IMR-90 (cell line): ENCODE data around the gene MICALL2. TPM values are rescaled to one million over a fixed set of nuclear protein-coding genes. Genes with fewer than 3 reads are reported as not detected.

Experiments used
- ATAC-seq: fragments of 200-7000 bp; cut with Tn5 transposase; 2 replicates; pipeline ENCODE4 v1.9.1; 2020; ENCODE audit warnings: low read depth, mild to moderate bottlenecking, moderate library complexity
- BruUV-seq: library from RNA; stranded (reverse); fragments of 400-500 nt; replicated peaks from 2 replicates; lab custom pipeline; 2021; lab: Mats Ljungman, UMichigan
- CTCF ChIA-PET: fragments of 300-600 bp; formaldehyde crosslinking; extraction: SDS; loops from one replicate; lab custom pipeline; 2021; ENCODE audit warnings: antibody characterized with exemption; lab: Yijun Ruan, JAX
- POLR2A ChIA-PET: fragments of 300-600 bp; sonication (Branson Sonifier 250); formaldehyde crosslinking; loops from one replicate; lab custom pipeline; 2022; ENCODE audit warnings: antibody characterized with exemption; ENCODE audit not compliant: unreplicated experiment; lab: Charles Lee
- DNase-seq: peaks from one replicate; pipeline ENCODE4 v3.0.0; 2013
- H2AFZ ChIP-seq: replicated peaks from 2 replicates; pipeline ENCODE3; 2013; ENCODE audit warnings: low read length, mild to moderate bottlenecking; ENCODE audit not compliant: poor library complexity
- H2AK5ac ChIP-seq: 2 replicates; pipeline ENCODE4 v1.6.1; 2013; ENCODE audit warnings: low read depth, low read length, inconsistent platforms
- H2AK9ac ChIP-seq: replicated peaks from 2 replicates; pipeline ENCODE3; 2013; ENCODE audit warnings: mild to moderate bottlenecking, low read depth, low read length, moderate library complexity; ENCODE audit not compliant: poor library complexity
- H2BK120ac ChIP-seq: 2 replicates; pipeline ENCODE4 v1.6.1; 2013; ENCODE audit warnings: low read depth, low read length, inconsistent platforms
- H2BK15ac ChIP-seq: 3 replicates; pipeline ENCODE4 v1.6.1; 2013; ENCODE audit warnings: low read depth, low read length, inconsistent platforms
- H2BK20ac ChIP-seq: 2 replicates; pipeline ENCODE4 v1.6.1; 2013; ENCODE audit warnings: low read depth, mild to moderate bottlenecking, inconsistent platforms, low read length, moderate library complexity
- H2BK5ac ChIP-seq: 2 replicates; pipeline ENCODE4 v1.6.1; 2013; ENCODE audit warnings: mild to moderate bottlenecking, low read depth, low read length, inconsistent platforms; ENCODE audit not compliant: poor library complexity, severe bottlenecking
- H3K14ac ChIP-seq: replicated peaks from 2 replicates; pipeline ENCODE4 v1.6.1; 2013; ENCODE audit warnings: low read depth, low read length, inconsistent platforms
- H3K18ac ChIP-seq: 2 replicates; pipeline ENCODE4 v1.6.1; 2013; ENCODE audit warnings: low read depth, low read length, control low read depth
- H3K23ac ChIP-seq: 2 replicates; pipeline ENCODE4 v1.6.1; 2013; ENCODE audit warnings: low read depth, low read length, inconsistent platforms
- H3K27ac ChIP-seq: 2 replicates; pipeline ENCODE4 v1.5.1; 2013; ENCODE audit warnings: mild to moderate bottlenecking, control low read depth, low read length; ENCODE audit not compliant: insufficient read depth
- H3K27me3 ChIP-seq: 2 replicates; pipeline ENCODE4 v1.6.1; 2013; ENCODE audit warnings: low read length; ENCODE audit not compliant: control insufficient read depth, insufficient read depth
- H3K36me3 ChIP-seq: 2 replicates; pipeline ENCODE4 v1.6.1; 2013; ENCODE audit warnings: low read length, mixed read lengths; ENCODE audit not compliant: control insufficient read depth, insufficient read depth
- H3K4ac ChIP-seq: 2 replicates; pipeline ENCODE4 v1.6.1; 2013; ENCODE audit warnings: low read depth, low read length, inconsistent platforms
- H3K4me1 ChIP-seq: 2 replicates; pipeline ENCODE4 v1.6.1; 2013; ENCODE audit warnings: low read length, mixed read lengths; ENCODE audit not compliant: control insufficient read depth, insufficient read depth
- H3K4me2 ChIP-seq: 2 replicates; pipeline ENCODE4 v1.6.1; 2013; ENCODE audit warnings: low read depth, mild to moderate bottlenecking, control low read depth, low read length, moderate library complexity
- H3K4me3 ChIP-seq: 2 replicates; pipeline ENCODE4 v1.5.1; 2013; ENCODE audit warnings: low read depth, mild to moderate bottlenecking, control low read depth, low read length, moderate library complexity; ENCODE audit not compliant: insufficient read depth
- H3K56ac ChIP-seq: 2 replicates; pipeline ENCODE4 v1.6.1; 2013; ENCODE audit warnings: low read length, inconsistent platforms; ENCODE audit not compliant: insufficient read depth; ENCODE audit errors: extremely low read depth
- H3K79me1 ChIP-seq, 2 experiments: 2 replicates each; pipeline ENCODE4 v1.6.1; 2013; ENCODE audit warnings: low read length in 2 of 2, inconsistent platforms in 1 of 2, low read depth in 1 of 2
- H3K9ac ChIP-seq: 2 replicates; pipeline ENCODE4 v1.6.1; 2013; ENCODE audit warnings: low read depth, low read length, control low read depth
- H3K9me1 ChIP-seq: 2 replicates; pipeline ENCODE4 v1.6.1; 2013; ENCODE audit warnings: low read length, inconsistent platforms; ENCODE audit not compliant: insufficient read depth
- H3K9me3 ChIP-seq: 2 replicates; pipeline ENCODE4 v1.6.1; 2013; ENCODE audit warnings: low read length; ENCODE audit not compliant: control insufficient read depth, insufficient read depth
- H4K20me1 ChIP-seq: 2 replicates; pipeline ENCODE4 v1.6.1; 2013; ENCODE audit warnings: low read length, inconsistent platforms; ENCODE audit not compliant: insufficient read depth
- H4K5ac ChIP-seq: 2 replicates; pipeline ENCODE4 v1.6.1; 2013; ENCODE audit warnings: mild to moderate bottlenecking, low read depth, low read length, control low read depth
- H4K8ac ChIP-seq, 2 experiments: 2 replicates each; pipeline ENCODE4 v1.6.1; 2013; ENCODE audit warnings: low read depth in 2 of 2, low read length in 2 of 2, control low read depth in 1 of 2, inconsistent platforms in 1 of 2
- H4K91ac ChIP-seq: 2 replicates; pipeline ENCODE4 v1.6.1; 2013; ENCODE audit warnings: low read depth, low read length, inconsistent platforms; ENCODE audit not compliant: insufficient read depth
- CEBPB ChIP-seq: IDR thresholded peaks from 2 replicates; pipeline ENCODE4 v1.6.1; 2012; ENCODE audit warnings: low read depth, low read length, improper control_type of control experiment
- CHD1 ChIP-seq: IDR thresholded peaks from 2 replicates; pipeline ENCODE4 v1.6.1; 2012; ENCODE audit warnings: low read depth, low read length, improper control_type of control experiment
- CTCF ChIP-seq: conservative IDR thresholded peaks from 2 replicates; pipeline ENCODE4 v1.5.1; 2012; ENCODE audit warnings: mild to moderate bottlenecking, low read depth, low read length, improper control_type of control experiment
- ELK1 ChIP-seq: fragments of 150-350 bp; IDR thresholded peaks from 2 replicates; pipeline ENCODE4 v1.6.1; 2016; ENCODE audit warnings: low read depth, mild to moderate bottlenecking, low read length, moderate library complexity, borderline replicate concordance
- FOS ChIP-seq: fragments of 150-350 bp; IDR thresholded peaks from 2 replicates; pipeline ENCODE4 v1.6.1; 2016; ENCODE audit warnings: low read depth, low read length
- MAFK ChIP-seq: IDR thresholded peaks from 2 replicates; pipeline ENCODE4 v1.6.1; 2012; ENCODE audit warnings: low read depth, low read length, improper control_type of control experiment
- MAZ ChIP-seq: IDR thresholded peaks from 2 replicates; pipeline ENCODE4 v1.6.1; 2012; ENCODE audit warnings: low read depth, mild to moderate bottlenecking, low read length, improper control_type of control experiment, moderate library complexity, borderline replicate concordance
- MXI1 ChIP-seq: IDR thresholded peaks from 2 replicates; pipeline ENCODE4 v1.6.1; 2012; ENCODE audit warnings: low read depth, mild to moderate bottlenecking, low read length, moderate library complexity, borderline replicate concordance
- POLR2A ChIP-seq: IDR thresholded peaks from 2 replicates; pipeline ENCODE4 v1.6.1; 2012; ENCODE audit warnings: mild to moderate bottlenecking, low read depth, low read length
- RAD21 ChIP-seq: IDR thresholded peaks from 2 replicates; pipeline ENCODE4 v1.6.1; 2012; ENCODE audit warnings: low read length, improper control_type of control experiment
- RCOR1 ChIP-seq: IDR thresholded peaks from 2 replicates; pipeline ENCODE4 v1.6.1; 2012; ENCODE audit warnings: mild to moderate bottlenecking, low read length, improper control_type of control experiment; ENCODE audit not compliant: insufficient replicate concordance
- RFX5 ChIP-seq: IDR thresholded peaks from 2 replicates; pipeline ENCODE4 v1.8.0; 2012; ENCODE audit warnings: low read depth, mild to moderate bottlenecking, low read length, moderate library complexity
- SMC3 ChIP-seq: fragments of 150-350 bp; IDR thresholded peaks from 2 replicates; pipeline ENCODE4 v1.6.1; 2016; ENCODE audit warnings: low read depth, mild to moderate bottlenecking, antibody characterized with exemption, low read length, moderate library complexity
- USF2 ChIP-seq: fragments of 150-350 bp; IDR thresholded peaks from 2 replicates; pipeline ENCODE4 v1.6.1; 2017; ENCODE audit warnings: mild to moderate bottlenecking, antibody characterized with exemption, low read length, low read depth
- WGBS, 2 experiments: methylation state at CpG; one replicate each; pipeline versions ENCODE4 v1.1.5 to v1.1.7; 2013; ENCODE audit warnings: missing lambda C conversion rate in 2 of 2; ENCODE audit not compliant: insufficient read length in 1 of 2; ENCODE audit errors: extremely low coverage in 2 of 2; 5-methylcytosine and 5-hydroxymethylcytosine counted together
- dilution Hi-C: fragments of 300-500 bp; cut with HindIII; formaldehyde crosslinking; loops from one replicate; pipeline ENCODE4 v1.14.3; 2018; ENCODE audit warnings: low sequenced_read_pairs; ENCODE audit not compliant: unreplicated experiment
- in situ Hi-C: fragments of 300-500 bp; cut with MboI; formaldehyde crosslinking; loops from 3 replicates; pipeline ENCODE4 v1.14.3; 2019; ENCODE audit warnings: low sequenced_read_pairs, inconsistent platforms, mixed read lengths
- intact Hi-C: fragments of 100-400 bp; cut with micrococcal nuclease; formaldehyde crosslinking; loops from 2 replicates; pipeline ENCODE4 v1.10.0; 2022
- polyA plus RNA-seq, 3 experiments: library from polyadenylated mRNA; depleted of rRNA; stranded (reverse); fragments of >200 nt; gene quantifications; 2 replicates each; pipeline ENCODE4 v1.2.3, GENCODE V29; 2012; ENCODE audit warnings: low replicate concordance in 1 of 3
- total RNA-seq: library from RNA; depleted of rRNA; stranded (reverse); fragments of >200 nt; gene quantifications from 2 replicates; pipeline ENCODE4 v1.2.3, GENCODE V29; 2012

MICALL2 gene
- total and polyA plus RNA-seq, 2 of the 4 experiments (the other 2 are of a cell fraction): 6.6 to 34.1 TPM

DNA sequence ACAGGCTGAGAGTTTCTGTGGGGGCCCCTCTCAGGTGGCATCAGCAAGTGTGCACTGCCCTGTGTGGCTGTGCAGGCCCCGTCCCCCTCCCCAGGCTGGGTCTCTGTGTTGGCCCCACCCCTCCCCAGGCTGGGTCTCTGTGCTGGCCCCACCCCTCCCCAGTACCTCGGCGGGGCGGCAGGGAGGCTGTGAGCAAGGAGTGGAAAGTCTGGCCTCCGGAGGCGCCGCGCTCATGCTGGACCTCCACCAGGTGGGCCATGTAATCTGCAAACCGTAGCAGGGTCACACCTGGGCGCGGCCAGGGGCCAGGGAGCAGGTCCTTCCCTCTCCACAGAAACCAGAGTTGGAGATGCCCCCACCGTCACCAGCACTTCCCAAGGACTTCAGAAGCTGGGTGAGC lies 21.4 kb upstream of the MICALL2 start:
- Histone ChIP-seq H3K14ac (no peak overlapping the region), H3K4me2 (no peak overlapping the region), H4K8ac (no peak overlapping the region), H4K5ac (no peak overlapping the region), H3K9me3 (no peaks in the 10 kb centered on the region), H2BK5ac (no peak overlapping the region), H3K27ac (no peak overlapping the region), H4K20me1 (no peaks in the 10 kb centered on the region), H3K4me3 (no peak overlapping the region), H2AK9ac (no peak overlapping the region), H4K91ac (no peak overlapping the region), H2AK5ac (no peak overlapping the region), H3K36me3 (peaks cover 83% of the 10 kb centered on the region), H3K4ac (no peak overlapping the region), H3K56ac (no peak overlapping the region), H2BK20ac (no peak overlapping the region), H2BK15ac (no peak overlapping the region), H3K23ac (no peak overlapping the region), H3K9ac (no peak overlapping the region), H3K9me1 (no peaks in the 10 kb centered on the region), H3K4me1 (no peaks in the 10 kb centered on the region), H3K18ac (no peak overlapping the region), H2BK120ac (no peak overlapping the region), H3K79me1 (no peaks in the 10 kb centered on the region), H3K27me3 (no peaks in the 10 kb centered on the region), H2AFZ (no peak overlapping the region)
- no peak for TF ChIP-seq ELK1
- no peak for TF ChIP-seq USF2
- TF ChIP-seq MAZ: no peak
- no peak for TF ChIP-seq SMC3
- no peak for TF ChIP-seq CHD1
- TF ChIP-seq CTCF: no peak
- TF ChIP-seq FOS: no peak
- no peak for TF ChIP-seq RCOR1
- TF ChIP-seq MAFK: no peak
- TF ChIP-seq MXI1: no peak
- TF ChIP-seq POLR2A: no peak
- TF ChIP-seq RAD21: no peak
- no peak for TF ChIP-seq CEBPB
- no peak for TF ChIP-seq RFX5
- BruUV-seq: no TSS peak
- ChIA-PET CTCF (no interaction called here), POLR2A (no interaction called here)
- DNase-seq (no peak), ATAC-seq (no peak)
- in situ Hi-C loops: no loop called here
- dilution Hi-C loops: no loop called here
- 92% methylated on average over 4 of the region's 12 CpGs; no CpG with 5 or more reads in 1 of the 2 experiments for WGBS, 2 experiments
- intact Hi-C loops: no loop called here
